ENCODE measurements around the gene ABAT. TPM values are rescaled to one million over a fixed set of nuclear protein-coding genes. Genes with fewer than 3 reads are reported as not detected.

Gene ABAT
- total and polyA plus RNA-seq, 2 donors, result 9.0 to 12.3 TPM

- no peak for DNase-seq (ENCODE audit: extremely low spot score)
- Histone ChIP-seq H3K4me1 (ENCODE audit: insufficient read depth) (no peaks in the 10 kb centered on the region), H3K4me3 (ENCODE audit: low read depth, low read length) (no peak overlapping the region), H3K36me3 (ENCODE audit: insufficient read depth) (no peaks in the 10 kb centered on the region), H3K27ac (ENCODE audit: low read depth) (no peak overlapping the region)
- 93% methylated on average over 3 of the region's 3 CpGs for WGBS
Observed at GRCh38 chr16:8763083-8763482, 88.7 kb downstream of the ABAT start.

GRCh38 chr16:8763899-8764298 is 89.5 kb downstream of the ABAT start:
- no peak overlapping the region for H3K4me3 ChIP-seq (ENCODE audit: low read depth, low read length)
- WGBS, result 63% methylated on average over 10 of the region's 10 CpGs
- DNase-seq (ENCODE audit: extremely low spot score), result no peak
- H3K27ac ChIP-seq (ENCODE audit: low read depth), result no peak overlapping the region
- H3K36me3 ChIP-seq (ENCODE audit: insufficient read depth), result no peaks in the 10 kb centered on the region
- no peaks in the 10 kb centered on the region for H3K4me1 ChIP-seq (ENCODE audit: insufficient read depth)

- Histone ChIP-seq H3K4me1 (ENCODE audit: insufficient read depth) (no peaks in the 10 kb centered on the region), H3K4me3 (ENCODE audit: low read depth, low read length) (no peak overlapping the region), H3K36me3 (ENCODE audit: insufficient read depth) (no peaks in the 10 kb centered on the region), H3K27ac (ENCODE audit: low read depth) (no peak overlapping the region)
- no peak for DNase-seq (ENCODE audit: extremely low spot score)
- WGBS, result 88% methylated on average over 18 of the region's 18 CpGs
Observed at GRCh38 chr16:8764525-8765250, 90.3 kb downstream of the ABAT start.

- no peaks in the 10 kb centered on the region for H3K36me3 ChIP-seq (ENCODE audit: insufficient read depth)
- DNase-seq (ENCODE audit: extremely low spot score), result no peak
- no peak overlapping the region for H3K27ac ChIP-seq (ENCODE audit: low read depth)
- no peaks in the 10 kb centered on the region for H3K4me1 ChIP-seq (ENCODE audit: insufficient read depth)
- WGBS, result 97% methylated on average over 8 of the region's 8 CpGs
- no peak overlapping the region for H3K4me3 ChIP-seq (ENCODE audit: low read depth, low read length)
Observed at GRCh38 chr16:8767176-8767575, 92.8 kb downstream of the ABAT start.

GRCh38 chr16:8768283-8768682 is 93.9 kb downstream of the ABAT start:
- H3K4me3 ChIP-seq (ENCODE audit: low read depth, low read length), result no peak overlapping the region
- H3K4me1 ChIP-seq (ENCODE audit: insufficient read depth), result no peaks in the 10 kb centered on the region
- no peaks in the 10 kb centered on the region for H3K36me3 ChIP-seq (ENCODE audit: insufficient read depth)
- 96% methylated on average over 12 of the region's 12 CpGs for WGBS
- no peak for DNase-seq (ENCODE audit: extremely low spot score)
- no peak overlapping the region for H3K27ac ChIP-seq (ENCODE audit: low read depth)

- Histone ChIP-seq H3K27ac (ENCODE audit: low read depth) (no peak overlapping the region), H3K36me3 (ENCODE audit: insufficient read depth) (no peaks in the 10 kb centered on the region), H3K4me3 (ENCODE audit: low read depth, low read length) (no peak overlapping the region), H3K4me1 (ENCODE audit: insufficient read depth) (no peaks in the 10 kb centered on the region)
- WGBS, result 72% methylated on average over 12 of the region's 12 CpGs
- DNase-seq (ENCODE audit: extremely low spot score), result no peak
Observed at GRCh38 chr16:8768692-8769091, 94.3 kb downstream of the ABAT start.

- H3K27ac ChIP-seq (ENCODE audit: low read depth), result no peak overlapping the region
- H3K4me3 ChIP-seq (ENCODE audit: low read depth, low read length), result no peak overlapping the region
- no peaks in the 10 kb centered on the region for H3K4me1 ChIP-seq (ENCODE audit: insufficient read depth)
- H3K36me3 ChIP-seq (ENCODE audit: insufficient read depth), result peaks cover 5% of the 10 kb centered on the region
- 77% methylated on average over 3 of the region's 3 CpGs for WGBS
- DNase-seq (ENCODE audit: extremely low spot score), result no peak
Observed at GRCh38 chr16:8773537-8773936, 99.1 kb downstream of the ABAT start.

GRCh38 chr16:8774208-8774607 is 99.8 kb downstream of the ABAT start:
- 88% methylated on average over 11 of the region's 11 CpGs for WGBS
- Histone ChIP-seq H3K4me3 (ENCODE audit: low read depth, low read length) (no peak overlapping the region), H3K27ac (ENCODE audit: low read depth) (no peak overlapping the region), H3K4me1 (ENCODE audit: insufficient read depth) (no peaks in the 10 kb centered on the region), H3K36me3 (ENCODE audit: insufficient read depth) (peaks cover 5% of the 10 kb centered on the region)
- DNase-seq (ENCODE audit: extremely low spot score), result no peak

GRCh38 chr16:8775359-8775758 is 100.9 kb downstream of the ABAT start:
- Histone ChIP-seq H3K4me1 (ENCODE audit: insufficient read depth) (no peaks in the 10 kb centered on the region), H3K36me3 (ENCODE audit: insufficient read depth) (peaks cover 5% of the 10 kb centered on the region), H3K4me3 (ENCODE audit: low read depth, low read length) (no peak overlapping the region), H3K27ac (ENCODE audit: low read depth) (no peak overlapping the region)
- WGBS, result 88% methylated on average over 1 of the region's 1 CpG
- DNase-seq (ENCODE audit: extremely low spot score), result no peak

- DNase-seq (ENCODE audit: extremely low spot score), result no peak
- Histone ChIP-seq H3K27ac (ENCODE audit: low read depth) (no peak overlapping the region), H3K36me3 (ENCODE audit: insufficient read depth) (peaks cover 5% of the 10 kb centered on the region), H3K4me1 (ENCODE audit: insufficient read depth) (no peaks in the 10 kb centered on the region), H3K4me3 (ENCODE audit: low read depth, low read length) (no peak overlapping the region)
- 74% methylated on average over 12 of the region's 12 CpGs for WGBS
Observed at GRCh38 chr16:8776129-8776584, 101.7 kb downstream of the ABAT start.

- WGBS, result 89% methylated on average over 7 of the region's 7 CpGs
- peaks cover 5% of the 10 kb centered on the region for H3K36me3 ChIP-seq (ENCODE audit: insufficient read depth)
- DNase-seq (ENCODE audit: extremely low spot score), result no peak
Observed at GRCh38 chr16:8777217-8777616, 102.8 kb downstream of the ABAT start.

GRCh38 chr16:8781797-8782196 is 107.4 kb downstream of the ABAT start:
- Histone ChIP-seq H3K36me3 (ENCODE audit: insufficient read depth) (no peaks in the 10 kb centered on the region), H3K27ac (ENCODE audit: low read depth) (no peak overlapping the region), H3K4me1 (ENCODE audit: insufficient read depth) (no peaks in the 10 kb centered on the region), H3K4me3 (ENCODE audit: low read depth, low read length) (no peak overlapping the region)
- no peak for DNase-seq (ENCODE audit: extremely low spot score)
- 92% methylated on average over 8 of the region's 8 CpGs for WGBS

More at GRCh38 chr16:8777217-8777616, 102.8 kb downstream of the ABAT start:
- Histone ChIP-seq H3K4me1 (ENCODE audit: insufficient read depth) (no peaks in the 10 kb centered on the region), H3K27ac (ENCODE audit: low read depth) (no peak overlapping the region), H3K4me3 (ENCODE audit: low read depth, low read length) (no peak overlapping the region)

- Histone ChIP-seq H3K4me1 (ENCODE audit: insufficient read depth) (no peaks in the 10 kb centered on the region), H3K36me3 (ENCODE audit: insufficient read depth) (no peaks in the 10 kb centered on the region), H3K27ac (ENCODE audit: low read depth) (no peak overlapping the region), H3K4me3 (ENCODE audit: low read depth, low read length) (no peak overlapping the region)
- 61% methylated on average over 6 of the region's 6 CpGs for WGBS
- no peak for DNase-seq (ENCODE audit: extremely low spot score)
Observed at GRCh38 chr16:8782673-8783072, 108.3 kb downstream of the ABAT start.

GRCh38 chr16:8785408-8785807 is 111.0 kb downstream of the ABAT start:
- H3K36me3 ChIP-seq (ENCODE audit: insufficient read depth), result no peaks in the 10 kb centered on the region
- no peak overlapping the region for H3K4me3 ChIP-seq (ENCODE audit: low read depth, low read length)
- WGBS, result 83% methylated on average over 6 of the region's 6 CpGs
- DNase-seq (ENCODE audit: extremely low spot score), result no peak
- no peaks in the 10 kb centered on the region for H3K4me1 ChIP-seq (ENCODE audit: insufficient read depth)
- no peak overlapping the region for H3K27ac ChIP-seq (ENCODE audit: low read depth)
